HEK293 (cell line): ENCODE results near the gene BLVRB.
A peak's percentile ranks its signal among the peaks of the same experiment; 100 is the strongest.

Source experiments
- CTCF ChIA-PET: fragments of 350-600 bp; formaldehyde crosslinking; extraction: SDS; loops from one replicate; lab custom pipeline; 2021; ENCODE audit warnings: antibody characterized with exemption; lab: Yijun Ruan, JAX
- POLR2A ChIA-PET: fragments of 300-600 bp; formaldehyde crosslinking; extraction: SDS; loops from one replicate; lab custom pipeline; 2020; ENCODE audit warnings: antibody characterized with exemption, inconsistent platforms; lab: Yijun Ruan, JAX
- H3K27ac ChIP-seq: fragments of 200-500 bp; sonication (Bioruptor generic); 2 replicates; pipeline ENCODE4 v1.5.1; 2014; ENCODE audit warnings: low read depth, low read length, control low read depth, inconsistent platforms; ENCODE audit errors: extremely low read depth
- H3K36me3 ChIP-seq, 2 experiments: fragments of 200-500 bp in 1 of 2; sonication (Bioruptor generic) in 1 of 2; 1 replicate in 1 of 2; 2 replicates in 1 of 2; pipeline ENCODE4 v1.5.1; 2014 to 2017; ENCODE audit warnings: inconsistent platforms in 2 of 2, low read length in 2 of 2; ENCODE audit not compliant: control insufficient read depth in 2 of 2, insufficient read depth in 1 of 2
- H3K4me1 ChIP-seq: fragments of 200-500 bp; sonication (Bioruptor generic); 2 replicates; pipeline ENCODE4 v1.5.1; 2014; ENCODE audit warnings: mild to moderate bottlenecking, low read length, inconsistent platforms; ENCODE audit not compliant: control insufficient read depth, insufficient read depth
- H3K4me3 ChIP-seq: 2 replicates; pipeline ENCODE4 v1.5.1; 2011; ENCODE audit warnings: low read depth, mild to moderate bottlenecking, control low read depth, low read length, moderate library complexity
- H3K9me3 ChIP-seq: fragments of 200-500 bp; sonication (Bioruptor generic); 2 replicates; pipeline ENCODE4 v1.5.1; 2014; ENCODE audit warnings: low read depth, low read length, inconsistent platforms; ENCODE audit not compliant: control insufficient read depth, insufficient read depth
- BCL11A ChIP-seq: fragments of 450-650 bp; formaldehyde crosslinking; IDR thresholded peaks from 2 replicates; pipeline ENCODE4 v1.5.1; 2016; ENCODE audit warnings: low read depth, missing biosample characterization, missing genetic modification characterization
- BCL6B ChIP-seq: fragments of 450-650 bp; formaldehyde crosslinking; IDR thresholded peaks from 2 replicates; pipeline ENCODE4 v1.5.1; 2017; ENCODE audit warnings: missing biosample characterization, missing genetic modification characterization
- KLF1 ChIP-seq: fragments of 450-650 bp; formaldehyde crosslinking; IDR thresholded peaks from 2 replicates; pipeline ENCODE4 v1.5.1; 2016; ENCODE audit warnings: missing biosample characterization, missing genetic modification characterization
- KLF17 ChIP-seq: fragments of 450-650 bp; formaldehyde crosslinking; IDR thresholded peaks from 2 replicates; pipeline ENCODE4 v1.5.1; 2016; ENCODE audit warnings: missing biosample characterization, missing genetic modification characterization
- MYNN ChIP-seq: fragments of 450-650 bp; formaldehyde crosslinking; IDR thresholded peaks from 2 replicates; pipeline ENCODE4 v1.5.1; 2016; ENCODE audit warnings: missing biosample characterization, missing genetic modification characterization, borderline replicate concordance
- SALL2 ChIP-seq: fragments of 450-650 bp; formaldehyde crosslinking; IDR thresholded peaks from 2 replicates; pipeline ENCODE4 v1.5.0; 2017; ENCODE audit warnings: missing biosample characterization, mild to moderate bottlenecking, missing genetic modification characterization, borderline replicate concordance
- SCRT1 ChIP-seq: fragments of 450-650 bp; formaldehyde crosslinking; IDR thresholded peaks from 2 replicates; pipeline ENCODE4 v1.5.1; 2016; ENCODE audit warnings: missing biosample characterization, missing genetic modification characterization, borderline replicate concordance
- SCRT2 ChIP-seq: fragments of 450-650 bp; formaldehyde crosslinking; IDR thresholded peaks from 2 replicates; pipeline ENCODE4 v1.5.1; 2016; ENCODE audit warnings: missing biosample characterization, missing genetic modification characterization
- SETDB1 ChIP-seq: IDR thresholded peaks from one replicate; pipeline ENCODE4 v1.6.1; 2017; ENCODE audit warnings: mild to moderate bottlenecking, low read length, moderate library complexity, mixed read lengths; ENCODE audit not compliant: insufficient read length
- SP2 ChIP-seq: fragments of 450-650 bp; formaldehyde crosslinking; IDR thresholded peaks from 2 replicates; pipeline ENCODE4 v1.5.1; 2016; ENCODE audit warnings: missing biosample characterization, missing genetic modification characterization
- ZFP69B ChIP-seq: fragments of 450-650 bp; formaldehyde crosslinking; IDR thresholded peaks from 2 replicates; pipeline ENCODE4 v1.5.1; 2016; ENCODE audit warnings: missing biosample characterization, missing genetic modification characterization
- ZNF169 ChIP-seq: fragments of 450-650 bp; formaldehyde crosslinking; IDR thresholded peaks from 2 replicates; pipeline ENCODE4 v1.5.1; 2016; ENCODE audit warnings: missing biosample characterization, missing genetic modification characterization
- ZNF214 ChIP-seq: fragments of 450-650 bp; formaldehyde crosslinking; IDR thresholded peaks from 2 replicates; pipeline ENCODE4 v1.5.1; 2017; ENCODE audit warnings: missing biosample characterization, mild to moderate bottlenecking, missing genetic modification characterization, borderline replicate concordance
- ZNF23 ChIP-seq: fragments of 450-650 bp; formaldehyde crosslinking; IDR thresholded peaks from 2 replicates; pipeline ENCODE4 v1.5.1; 2016; ENCODE audit warnings: missing biosample characterization, missing genetic modification characterization, borderline replicate concordance
- ZNF24 ChIP-seq: fragments of 450-650 bp; formaldehyde crosslinking; IDR thresholded peaks from 2 replicates; pipeline ENCODE4 v1.5.1; 2016; ENCODE audit warnings: missing biosample characterization, missing genetic modification characterization
- ZNF274 ChIP-seq, 2 experiments: fragments of 200-500 bp in 1 of 2; fragments of 450-650 bp in 1 of 2; sonication (Bioruptor generic) in 1 of 2; formaldehyde crosslinking in 1 of 2; IDR thresholded peaks; 2 replicates each; pipeline versions ENCODE4 v1.5.1 to v1.6.1; 2014 to 2016; ENCODE audit warnings: borderline replicate concordance in 1 of 2, inconsistent platforms in 1 of 2, low read length in 1 of 2, missing biosample characterization in 1 of 2, missing genetic modification characterization in 1 of 2
- ZNF311 ChIP-seq: fragments of 450-650 bp; formaldehyde crosslinking; IDR thresholded peaks from 2 replicates; pipeline ENCODE4 v1.5.1; 2017; ENCODE audit warnings: missing biosample characterization, missing genetic modification characterization, borderline replicate concordance
- ZNF341 ChIP-seq: fragments of 450-650 bp; formaldehyde crosslinking; IDR thresholded peaks from 2 replicates; pipeline ENCODE4; 2016; ENCODE audit warnings: low read depth, missing biosample characterization, missing genetic modification characterization
- ZNF426 ChIP-seq: fragments of 450-650 bp; formaldehyde crosslinking; IDR thresholded peaks from 2 replicates; pipeline ENCODE4 v1.5.1; 2017; ENCODE audit warnings: missing biosample characterization, missing genetic modification characterization, mild to moderate bottlenecking, inconsistent platforms, moderate library complexity
- ZNF747 ChIP-seq: fragments of 450-650 bp; formaldehyde crosslinking; IDR thresholded peaks from 2 replicates; pipeline ENCODE4 v1.5.1; 2016; ENCODE audit warnings: missing biosample characterization, missing genetic modification characterization
- ZNF785 ChIP-seq: fragments of 450-650 bp; formaldehyde crosslinking; IDR thresholded peaks from 2 replicates; pipeline ENCODE4 v1.5.1; 2016; ENCODE audit warnings: missing biosample characterization, missing genetic modification characterization

The BLVRB gene

GRCh38 chr19:40507892-40508291, 42.3 kb upstream of the BLVRB start (continued):
- TF ChIP-seq ZNF341 (tag by site-specific recombination) (no peak), ZNF24 (tag by site-specific recombination) (no peak), ZNF23 (tag by site-specific recombination) (no peak)
- TF ChIP-seq, all 188 proteins: peak for 0

GRCh38 chr19:40506099-40506498, 40.6 kb upstream of the BLVRB start:
- no peaks in the 10 kb centered on the region; a peak in 1 of 3 replicates for H3K36me3 ChIP-seq
- no peak overlapping the region for H3K27ac ChIP-seq
- H3K4me1 ChIP-seq, result no peaks in the 10 kb centered on the region
- ChIA-PET POLR2A (no interaction called here), CTCF (interaction anchor here (0.6 to 2.2 kb wide), 5 partner anchors 11 to 64 kb away, joined by 3 to 9 read pairs (median 4); no protein-coding TSS in a partner anchor)
- TF ChIP-seq ZNF169 (tag by site-specific recombination) (peak; percentile 50; the same call in 1 of the 2 replicates), KLF1 (tag by site-specific recombination) (peak; percentile 50; the same call in 1 of the 2 replicates), ZNF274 (IDR thresholded peaks at IDR 0.05; ENCODE audit: low read length) (no peak), ZNF274 (tag by site-specific recombination; IDR thresholded peaks at IDR 0.05; ENCODE audit: borderline replicate concordance) (0 out of 2 replicates have a peak, but pooled peaks have one; percentile 10), ZNF426 (tag by site-specific recombination) (no peak), ZNF747 (no peak), ZNF311 (tag by site-specific recombination) (no peak), SCRT1 (tag by site-specific recombination) (peak; percentile 82; the same call in 1 of the 2 replicates), ZFP69B (tag by site-specific recombination) (no peak), SCRT2 (tag by site-specific recombination) (peak; percentile 91)
- H3K9me3 ChIP-seq, result no peaks in the 10 kb centered on the region
- no peak overlapping the region for H3K4me3 ChIP-seq

- POLR2A ChIA-PET, result interaction anchor here (0.6 kb wide), 1 partner anchor 10 kb away, joined by 5 read pairs; no protein-coding TSS in a partner anchor
- CTCF ChIA-PET, result interaction anchor here (0.9 kb wide), 1 partner anchor 20 kb away, joined by 3 read pairs; no protein-coding TSS in a partner anchor
- TF ChIP-seq BCL11A (tag by site-specific recombination) (no peak), MYNN (tag by site-specific recombination) (peak; percentile 56), SALL2 (tag by site-specific recombination) (no peak), KLF1 (tag by site-specific recombination) (peak; percentile 95), SETDB1 (no peak), ZNF785 (tag by site-specific recombination) (no peak), KLF17 (0 out of 2 replicates have a peak, but pooled peaks have one; percentile 41), BCL6B (no peak), SP2 (tag by site-specific recombination) (peak; percentile 49), ZNF214 (tag by site-specific recombination) (no peak)
- H3K36me3 ChIP-seq, result no peaks in the 10 kb centered on the region; a peak in 1 of 3 replicates
- H3K9me3 ChIP-seq, result no peaks in the 10 kb centered on the region
- no peak overlapping the region for H3K27ac ChIP-seq
- no peak overlapping the region for H3K4me3 ChIP-seq
- no peaks in the 10 kb centered on the region for H3K4me1 ChIP-seq
Measured at GRCh38 chr19:40503320-40503695, 37.8 kb upstream of the BLVRB start.
